Activated CD4-positive, alpha-beta memory T cell treated with anti-CD3 and anti-CD28 coated beads for 36 hours (primary cell): Measurements from ENCODE around the gene TMTC4. TPM values are rescaled to one million over a fixed set of nuclear protein-coding genes. Genes with fewer than 3 reads are reported as not detected.
"Not testable (repeated sequence)": the region's sequence is repeated elsewhere in the genome, so short reads cannot be mapped to it uniquely, and the experiment has no call there.

Source experiments
- CTCF ChIA-PET: fragments of 350-600 bp; sonication (Branson Sonifier 250); formaldehyde crosslinking; loops from one replicate; lab custom pipeline; 2021; ENCODE audit warnings: antibody characterized with exemption, inconsistent platforms; lab: Charles Lee
- POLR2A ChIA-PET: fragments of 350-600 bp; sonication (Branson Sonifier 250); formaldehyde crosslinking; loops from one replicate; lab custom pipeline; 2021; ENCODE audit warnings: antibody characterized with exemption; lab: Charles Lee
- DNase-seq: peaks from one replicate; pipeline ENCODE4 v3.0.0-alpha.2; 2020
- H3K27ac Mint-ChIP-seq: one replicate; pipeline ENCODE4 v1.8.0; 2021; ENCODE audit warnings: mixed read lengths
- H3K27me3 Mint-ChIP-seq: one replicate; pipeline ENCODE4 v1.8.0; 2021; ENCODE audit warnings: mixed read lengths
- H3K36me3 Mint-ChIP-seq: one replicate; pipeline ENCODE4 v1.8.0; 2021; ENCODE audit warnings: mixed read lengths
- H3K4me1 Mint-ChIP-seq: one replicate; pipeline ENCODE4 v1.8.0; 2021; ENCODE audit warnings: low read depth, mixed read lengths
- H3K4me3 Mint-ChIP-seq: one replicate; pipeline ENCODE4 v1.8.0; 2021; ENCODE audit warnings: mild to moderate bottlenecking, mixed read lengths
- H3K9me3 Mint-ChIP-seq: one replicate; pipeline ENCODE4 v1.8.0; 2021; ENCODE audit warnings: mixed read lengths
- intact Hi-C: fragments of 100-400 bp; cut with micrococcal nuclease; formaldehyde crosslinking; loops from one replicate; pipeline ENCODE4 v1.15.1; 2023
- total RNA-seq, 2 experiments: library from RNA; stranded (reverse); gene quantifications; one replicate each; pipeline ENCODE4 v1.2.3, GENCODE V29; 2021

TMTC4 gene, protein sequence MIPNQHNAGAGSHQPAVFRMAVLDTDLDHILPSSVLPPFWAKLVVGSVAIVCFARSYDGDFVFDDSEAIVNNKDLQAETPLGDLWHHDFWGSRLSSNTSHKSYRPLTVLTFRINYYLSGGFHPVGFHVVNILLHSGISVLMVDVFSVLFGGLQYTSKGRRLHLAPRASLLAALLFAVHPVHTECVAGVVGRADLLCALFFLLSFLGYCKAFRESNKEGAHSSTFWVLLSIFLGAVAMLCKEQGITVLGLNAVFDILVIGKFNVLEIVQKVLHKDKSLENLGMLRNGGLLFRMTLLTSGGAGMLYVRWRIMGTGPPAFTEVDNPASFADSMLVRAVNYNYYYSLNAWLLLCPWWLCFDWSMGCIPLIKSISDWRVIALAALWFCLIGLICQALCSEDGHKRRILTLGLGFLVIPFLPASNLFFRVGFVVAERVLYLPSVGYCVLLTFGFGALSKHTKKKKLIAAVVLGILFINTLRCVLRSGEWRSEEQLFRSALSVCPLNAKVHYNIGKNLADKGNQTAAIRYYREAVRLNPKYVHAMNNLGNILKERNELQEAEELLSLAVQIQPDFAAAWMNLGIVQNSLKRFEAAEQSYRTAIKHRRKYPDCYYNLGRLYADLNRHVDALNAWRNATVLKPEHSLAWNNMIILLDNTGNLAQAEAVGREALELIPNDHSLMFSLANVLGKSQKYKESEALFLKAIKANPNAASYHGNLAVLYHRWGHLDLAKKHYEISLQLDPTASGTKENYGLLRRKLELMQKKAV
- total RNA-seq: 10 to 100 TPM; 14.4 to 14.7 TPM

DNA sequence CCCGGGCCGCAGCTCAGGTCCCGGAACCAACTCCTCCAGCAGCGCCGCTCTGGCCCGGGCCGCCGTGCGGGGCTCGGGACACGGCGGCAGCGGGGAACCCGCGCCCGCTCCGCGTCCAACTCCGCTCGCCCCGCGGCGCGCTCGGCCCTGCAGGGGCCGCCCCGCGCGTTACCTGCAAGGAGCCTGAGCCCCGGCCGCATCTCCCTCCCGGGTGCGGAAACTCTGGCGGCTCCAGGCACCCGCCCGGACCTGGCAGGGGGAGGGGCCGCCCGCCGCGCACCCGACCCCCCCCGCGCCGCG, at the start of gene TMTC4:
TMTC4 (minus strand) TSS at position 224 of the 300 bp plus-strand sequence. CDS start 4,433 bp downstream, outside the sequence.
- no peaks in the 10 kb centered on the region for H3K9me3 Mint-ChIP-seq
- H3K27me3 Mint-ChIP-seq: peaks cover 5% of the 10 kb centered on the region
- intact Hi-C loops: loop anchor here (1.0 to 10.0 kb wide), 2 partner anchors 86 to 1450 kb away; partner anchors contain the start of gene GGACT
- ChIA-PET CTCF (interaction anchor here (0.5 to 1.9 kb wide), 11 partner anchors 33 to 1918 kb away, joined by 3 to 5 read pairs (median 4); no protein-coding TSS in a partner anchor), POLR2A (interaction anchor here (0.6 to 1.8 kb wide), 3 partner anchors 26 to 87 kb away, joined by 3 to 6 read pairs (median 3); no protein-coding TSS in a partner anchor)
- no peak for DNase-seq
- peaks cover 21% of the 10 kb centered on the region for H3K4me1 Mint-ChIP-seq
- no peaks in the 10 kb centered on the region for H3K36me3 Mint-ChIP-seq
- peak within 1 kb of the TSS; percentile 86 for H3K27ac Mint-ChIP-seq
- peak within 1 kb of the TSS; percentile 82 for H3K4me3 Mint-ChIP-seq

GRCh38 chr13:100722517-100722916, 47.9 kb upstream of the TMTC4 start:
- intact Hi-C loops: loop anchor here (1.0 kb wide), 1 partner anchor 405 kb away; no protein-coding TSS in a partner anchor
- CTCF ChIA-PET: interaction anchor here (1.0 to 1.6 kb wide), 6 partner anchors 21 to 433 kb away, joined by 3 to 9 read pairs (median 4); no protein-coding TSS in a partner anchor
- peaks cover 4% of the 10 kb centered on the region for H3K27me3 Mint-ChIP-seq

GRCh38 chr13:100721885-100722512, 47.4 kb upstream of the TMTC4 start:
- Mint-ChIP-seq H3K4me1 (no peaks in the 10 kb centered on the region), H3K4me3 (no peak overlapping the region), H3K27ac (no peak overlapping the region), H3K27me3 (peaks cover 3% of the 10 kb centered on the region), H3K9me3 (peaks cover 12% of the 10 kb centered on the region), H3K36me3 (no peaks in the 10 kb centered on the region)
- intact Hi-C loops: loop anchor here (1.0 kb wide), 1 partner anchor 405 kb away; no protein-coding TSS in a partner anchor
- POLR2A ChIA-PET: no interaction called here
- CTCF ChIA-PET: interaction anchor here (0.7 to 1.6 kb wide), 7 partner anchors 22 to 433 kb away, joined by 3 to 9 read pairs (median 4); no protein-coding TSS in a partner anchor
- DNase-seq: peak; percentile 62

More at GRCh38 chr13:100722517-100722916, 47.9 kb upstream of the TMTC4 start:
- Mint-ChIP-seq H3K4me3 (no peak overlapping the region), H3K27ac (no peak overlapping the region), H3K9me3 (peaks cover 16% of the 10 kb centered on the region), H3K4me1 (no peaks in the 10 kb centered on the region), H3K36me3 (no peaks in the 10 kb centered on the region)
- DNase-seq: no peak
- POLR2A ChIA-PET: no interaction called here

- DNase-seq: no peak
- intact Hi-C loops: no loop called here
- Mint-ChIP-seq H3K4me1 (no peaks in the 10 kb centered on the region), H3K4me3 (no peak overlapping the region), H3K9me3 (peaks cover 9% of the 10 kb centered on the region), H3K36me3 (no peaks in the 10 kb centered on the region), H3K27me3 (peaks cover 2% of the 10 kb centered on the region), H3K27ac (no peak overlapping the region)
- POLR2A ChIA-PET: no interaction called here
- CTCF ChIA-PET: no interaction called here
These were observed 41.0 kb upstream of the TMTC4 start for GRCh38 chr13:100715604-100716003.

DNA sequence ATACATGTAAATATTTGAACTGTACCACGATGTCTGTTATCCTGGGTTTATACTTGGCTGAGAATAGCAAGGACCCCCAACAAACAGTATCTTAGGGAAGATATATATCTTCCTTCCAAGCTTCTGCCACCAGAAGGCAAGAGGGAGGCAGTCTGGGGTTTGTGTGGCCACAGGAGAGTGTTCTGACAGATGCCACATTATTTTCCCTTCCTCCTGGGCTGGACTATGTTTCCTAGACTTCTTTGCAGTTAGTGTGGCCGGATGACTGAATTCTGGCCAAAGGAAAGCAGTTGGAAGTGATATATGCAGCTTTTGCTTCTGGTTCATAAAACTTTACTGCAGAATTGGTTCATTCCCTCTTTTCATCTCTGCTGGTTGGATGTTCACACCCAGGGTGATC, 39.9 kb upstream of the TMTC4 start:
- intact Hi-C loops: no loop called here
- Mint-ChIP-seq H3K4me3 (no peak overlapping the region), H3K27me3 (peaks cover 2% of the 10 kb centered on the region), H3K36me3 (no peaks in the 10 kb centered on the region), H3K27ac (no peak overlapping the region), H3K9me3 (no peaks in the 10 kb centered on the region), H3K4me1 (no peaks in the 10 kb centered on the region)
- POLR2A ChIA-PET: no interaction called here
- CTCF ChIA-PET: no interaction called here
- no peak for DNase-seq

GRCh38 chr13:100710176-100710575, 35.6 kb upstream of the TMTC4 start:
- intact Hi-C loops: no loop called here
- DNase-seq: no peak
- ChIA-PET POLR2A (no interaction called here), CTCF (no interaction called here)
- Mint-ChIP-seq H3K36me3 (no peaks in the 10 kb centered on the region), H3K4me1 (no peaks in the 10 kb centered on the region), H3K27me3 (no peaks in the 10 kb centered on the region), H3K27ac (no peak overlapping the region), H3K4me3 (no peak overlapping the region), H3K9me3 (no peaks in the 10 kb centered on the region)

GRCh38 chr13:100707818-100708740, 33.5 kb upstream of the TMTC4 start:
- Mint-ChIP-seq H3K9me3 (no peaks in the 10 kb centered on the region), H3K36me3 (no peaks in the 10 kb centered on the region), H3K27ac (no peak overlapping the region), H3K4me1 (no peaks in the 10 kb centered on the region), H3K4me3 (no peak overlapping the region), H3K27me3 (no peaks in the 10 kb centered on the region)
- CTCF ChIA-PET: interaction anchor here (1.3 kb wide), 1 partner anchor 33 kb away, joined by 4 read pairs; the partner anchor contains the start of gene TMTC4
- peak; percentile 23 for DNase-seq
- intact Hi-C loops: no loop called here
- POLR2A ChIA-PET: no interaction called here

DNA sequence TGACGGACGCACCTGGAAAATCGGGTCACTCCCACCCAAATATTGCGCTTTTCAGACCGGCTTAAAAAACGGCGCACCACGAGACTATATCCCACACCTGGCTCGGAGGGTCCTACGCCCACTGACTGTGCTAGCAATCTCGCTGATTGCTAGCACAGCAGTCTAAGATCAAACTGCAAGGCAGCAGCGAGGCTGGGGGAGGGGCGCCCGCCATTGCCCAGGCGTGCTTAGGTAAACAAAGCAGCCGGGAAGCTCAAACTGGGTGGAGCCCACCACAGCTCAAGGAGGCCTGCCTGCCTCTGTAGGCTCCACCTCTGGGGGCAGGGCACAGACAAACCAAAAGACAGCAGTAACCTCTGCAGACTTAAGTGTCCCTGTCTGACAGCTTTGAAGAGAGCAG, 23.7 kb upstream of the TMTC4 start:
- H3K27ac Mint-ChIP-seq, DNase-seq, intact Hi-C loops, H3K4me3 Mint-ChIP-seq, CTCF ChIA-PET, H3K36me3 Mint-ChIP-seq, H3K9me3 Mint-ChIP-seq, H3K4me1 Mint-ChIP-seq, POLR2A ChIA-PET: not testable (repeated sequence)
- H3K27me3 Mint-ChIP-seq: peaks cover 11% of the 10 kb centered on the region

GRCh38 chr13:100695509-100695773, 20.8 kb upstream of the TMTC4 start:
- no peak overlapping the region for H3K4me3 Mint-ChIP-seq
- H3K4me1 Mint-ChIP-seq: no peaks in the 10 kb centered on the region
- POLR2A ChIA-PET: no interaction called here
- no peak overlapping the region for H3K27ac Mint-ChIP-seq
- peaks cover 7% of the 10 kb centered on the region for H3K9me3 Mint-ChIP-seq
- no peak for DNase-seq
- no peaks in the 10 kb centered on the region for H3K36me3 Mint-ChIP-seq
- peaks cover 15% of the 10 kb centered on the region for H3K27me3 Mint-ChIP-seq
- intact Hi-C loops: no loop called here
- CTCF ChIA-PET: no interaction called here

DNA sequence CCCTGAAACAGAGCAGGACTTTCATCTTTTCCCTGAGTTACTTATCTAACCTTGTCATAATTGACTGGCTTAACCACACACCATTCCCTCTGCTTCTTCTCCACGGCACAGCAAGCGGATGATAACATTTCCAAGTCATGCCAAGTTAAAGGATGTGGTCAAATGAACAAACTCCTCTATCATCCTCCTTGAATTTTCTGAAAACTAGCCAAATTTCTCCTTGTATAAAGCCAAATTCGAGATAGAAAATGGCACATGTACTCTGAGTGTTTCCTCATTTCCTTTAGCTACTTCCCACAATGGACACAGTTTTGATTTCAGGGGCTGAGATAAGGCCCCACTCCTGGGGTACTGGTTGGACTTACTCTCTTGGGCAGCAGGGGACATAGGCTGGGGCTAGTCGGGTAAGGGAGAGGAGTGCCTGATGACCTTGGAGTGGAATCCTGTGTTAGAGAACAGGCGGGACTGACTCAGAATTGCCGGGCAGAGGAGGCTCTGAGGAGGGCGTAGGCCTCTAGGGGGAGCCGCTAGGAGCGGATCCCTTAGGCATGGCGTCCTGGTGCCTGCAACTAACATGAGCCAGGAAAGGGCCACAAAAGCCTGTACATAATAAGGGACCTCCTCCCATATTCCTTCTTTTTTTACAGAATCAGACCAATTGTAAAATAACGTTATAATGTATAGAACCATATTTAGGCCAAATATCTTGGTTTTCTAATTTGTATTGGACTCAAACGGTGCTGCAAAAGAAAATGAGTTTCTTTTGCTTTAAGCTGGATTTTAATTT, 20.3 kb upstream of the TMTC4 start:
- Mint-ChIP-seq H3K27ac (no peak overlapping the region), H3K27me3 (peaks cover 15% of the 10 kb centered on the region), H3K36me3 (no peaks in the 10 kb centered on the region), H3K4me3 (no peak overlapping the region), H3K9me3 (peaks cover 9% of the 10 kb centered on the region), H3K4me1 (no peaks in the 10 kb centered on the region)
- intact Hi-C loops: no loop called here
- POLR2A ChIA-PET: no interaction called here
- CTCF ChIA-PET: no interaction called here
- peak; percentile 17 for DNase-seq

DNA sequence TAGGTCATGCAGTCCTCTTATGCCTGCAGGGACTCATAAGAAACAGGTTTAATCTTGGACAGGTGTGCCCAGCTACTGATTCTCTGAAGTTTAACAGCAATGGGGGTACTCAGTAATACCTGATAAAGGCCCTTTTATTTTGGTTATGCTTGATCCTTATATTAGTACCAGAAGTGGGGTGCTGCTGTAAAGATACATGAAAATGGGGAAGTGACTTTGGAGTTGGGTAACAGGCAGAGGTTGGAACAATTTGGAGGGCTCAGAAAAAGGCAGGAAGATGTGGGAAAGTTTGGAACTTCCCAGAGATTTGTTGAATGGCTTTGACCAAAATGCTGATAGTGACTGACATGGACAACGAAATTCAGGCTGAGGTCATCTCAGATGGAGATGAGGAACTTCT, 14.6 kb upstream of the TMTC4 start:
- POLR2A ChIA-PET: no interaction called here
- DNase-seq: no peak
- peaks cover 27% of the 10 kb centered on the region for H3K9me3 Mint-ChIP-seq
- peaks cover 6% of the 10 kb centered on the region for H3K36me3 Mint-ChIP-seq
- intact Hi-C loops: no loop called here
- CTCF ChIA-PET: no interaction called here
- H3K27me3 Mint-ChIP-seq: peaks cover 6% of the 10 kb centered on the region
- no peaks in the 10 kb centered on the region for H3K4me1 Mint-ChIP-seq
- H3K4me3 Mint-ChIP-seq: no peak overlapping the region
- H3K27ac Mint-ChIP-seq: no peak overlapping the region
